ENCODE results near the gene ZNF639. TPM values are rescaled to one million over a fixed set of nuclear protein-coding genes. Genes with fewer than 3 reads are reported as not detected.

Gene ZNF639
- total and polyA plus RNA-seq, 2 of the 13 experiments (the other 11 are each of a cell fraction or from before 2014, with no cell fraction given): 11.6 to 42.4 TPM

- Histone ChIP-seq H3K9ac (ENCODE audit: insufficient read depth, low read depth, low read length) (no peak overlapping the region), H3K79me2 (ENCODE audit: insufficient read depth, low read length) (no peaks in the 10 kb centered on the region), H3K4me1 (ENCODE audit: insufficient read depth, low read length) (peaks cover 8% of the 10 kb centered on the region; the same call in 1 of the 2 replicates), H3K9me3 (ENCODE audit: low read length) (no peaks in the 10 kb centered on the region), H4K20me1 (ENCODE audit: insufficient read depth, low read length) (no peaks in the 10 kb centered on the region), H3K4me3 (replicated peaks in 1 of 3; ENCODE audit: insufficient read depth in 1 of 3, low read depth in 2 of 3, low read length in 3 of 3) (no peak overlapping the region), H3K27me3 (ENCODE audit: control insufficient read depth in 1 of 2, insufficient read depth in 2 of 2, low read length in 2 of 2) (no peaks in the 10 kb centered on the region), H3K4me2 (ENCODE audit: low read depth, low read length) (no peak overlapping the region), H3K27ac (ENCODE audit: extremely low read length, insufficient read depth, low read length) (no peak overlapping the region), H2AFZ (ENCODE audit: low read length) (no peak overlapping the region), H3K36me3 (replicated peaks in 1 of 2; ENCODE audit: control insufficient read depth in 1 of 2, insufficient read depth in 2 of 2, low read length in 2 of 2) (no peaks in the 10 kb centered on the region)
- POLR2A ChIA-PET: no interaction called here
- FAIRE-seq: no peak
- CTCF ChIA-PET (ENCODE audit: low intra/inter-chr PET ratio, low total read pairs): no interaction called here
- DNase-seq (ENCODE audit: low spot score): no peak
- no peak for ATAC-seq
- BruUV-seq (replicated peaks): no TSS peak
- intact Hi-C loops (cut with micrococcal nuclease; ENCODE audit: unreplicated experiment): no loop called here
- in situ Hi-C loops (cut with HindIII; ENCODE audit: extremely low pct_ligation_motif_present, low pct_unique_long_range_greater_than_20kb): loop anchor here (25.0 kb wide), 1 partner anchor 865 kb away; no protein-coding TSS in a partner anchor
- 58% methylated on average over 7 of the region's 7 CpGs for WGBS (ENCODE audit: low lambda C conversion rate)
- TF ChIP-seq ZNF652 (CRISPR knock-in tag; IDR thresholded peaks at IDR 0.05; ENCODE audit: borderline replicate concordance, low read depth) (no peak), ZNF317 (CRISPR knock-in tag; IDR thresholded peaks at IDR 0.05) (no peak), THAP11 (CRISPR knock-in tag; IDR thresholded peaks at IDR 0.05) (no peak), GLMP (CRISPR knock-in tag; IDR thresholded peaks at IDR 0.05; ENCODE audit: borderline replicate concordance) (no peak), NFYB (CRISPR knock-in tag; IDR thresholded peaks at IDR 0.05) (no peak), MYPOP (CRISPR knock-in tag; IDR thresholded peaks at IDR 0.05) (no peak), MAFK (conservative IDR thresholded peaks at IDR 0.05 in 1 of 2, IDR thresholded peaks at IDR 0.05 in 1 of 2; ENCODE audit: low read length in 2 of 2) (no peak), NFAT5 (CRISPR knock-in tag; IDR thresholded peaks at IDR 0.05) (no peak), NCOA1 (CRISPR knock-in tag; IDR thresholded peaks at IDR 0.05) (no peak), SMAD9 (CRISPR knock-in tag; IDR thresholded peaks at IDR 0.05) (no peak), HIC2 (CRISPR knock-in tag; IDR thresholded peaks at IDR 0.05; ENCODE audit: low read depth) (no peak), HNRNPL (IDR thresholded peaks at IDR 0.05; ENCODE audit: low read depth, low read length) (no peak), ZNF878 (CRISPR knock-in tag; IDR thresholded peaks at IDR 0.05) (no peak), DBP (CRISPR knock-in tag; IDR thresholded peaks at IDR 0.05; ENCODE audit: not compliant biosample characterization) (no peak), KLF9 (CRISPR knock-in tag; IDR thresholded peaks at IDR 0.05; ENCODE audit: low read depth) (no peak), ASH2L (IDR thresholded peaks at IDR 0.05; ENCODE audit: insufficient read length, low read depth, low read length) (no peak)
Observed at GRCh38 chr3:179302111-179302510, 20.7 kb upstream of the ZNF639 start.
